Measurements from ENCODE around the gene KNCN.

- TF ChIP-seq POLR2AphosphoS5 (IDR thresholded peaks at IDR 0.05) (no peak), POLR2A (IDR thresholded peaks at IDR 0.05; ENCODE audit: low read depth) (no peak)
These were observed 35.9 kb downstream of the KNCN start for GRCh38 chr1:46515576-46515975.
